ENCODE results near the gene ACD.

ACD gene

GRCh38 chr16:67675579-67675935 lies 15.5 kb upstream of the ACD start:
- no peak for DNase-seq

- no peak for DNase-seq
Observed at GRCh38 chr16:67674851-67675578, 15.0 kb upstream of the ACD start.

GRCh38 chr16:67673712-67674580 lies 13.9 kb upstream of the ACD start:
- no peak for DNase-seq

GRCh38 chr16:67672739-67673662 lies 12.9 kb upstream of the ACD start:
- DNase-seq, result no peak

- DNase-seq, result no peak
Observed at GRCh38 chr16:67672306-67672705, 12.2 kb upstream of the ACD start.

GRCh38 chr16:67669499-67670101 lies 9.5 kb upstream of the ACD start:
- no peak for DNase-seq

GRCh38 chr16:67668495-67669157 lies 8.6 kb upstream of the ACD start:
- no peak for DNase-seq

- DNase-seq, result peak; percentile 91
Observed at GRCh38 chr16:67667817-67668494, 7.9 kb upstream of the ACD start.

- no peak for DNase-seq
Observed at GRCh38 chr16:67667453-67667816, 7.4 kb upstream of the ACD start.

- DNase-seq, result peak; percentile 85
Observed at GRCh38 chr16:67666559-67667452, 6.7 kb upstream of the ACD start, which contains the start of the genes C16orf86 and ENKD1. TSS of gene C16orf86 (plus strand) at chr16:67666814. CDS start at chr16:67666971, 157 bp downstream. TSS of gene ENKD1 (minus strand) at chr16:67666750. CDS start at chr16:67666442, 308 bp downstream.

GRCh38 chr16:67666032-67666551 lies 6.0 kb upstream of the ACD start:
- DNase-seq, result no peak

GRCh38 chr16:67665598-67665997 lies 5.5 kb upstream of the ACD start:
- no peak for DNase-seq

- DNase-seq, result no peak
Observed at GRCh38 chr16:67664871-67665270, 4.8 kb upstream of the ACD start.

- no peak for DNase-seq
Observed at GRCh38 chr16:67664258-67664657, 4.2 kb upstream of the ACD start.

GRCh38 chr16:67663877-67664222 lies 3.8 kb upstream of the ACD start:
- DNase-seq, result no peak

- DNase-seq, result no peak
Observed at GRCh38 chr16:67663151-67663876, 3.3 kb upstream of the ACD start.

GRCh38 chr16:67662653-67663010 lies 2.6 kb upstream of the ACD start:
- DNase-seq, result no peak

- DNase-seq, result no peak
Observed at GRCh38 chr16:67661886-67662652, 2.0 kb upstream of the ACD start.
